HG03442 (cell line): ENCODE measurements around the gene NUDT5.

Experiments
- ATAC-seq: cut with Tn5 transposase; IDR thresholded peaks from one replicate; pipeline ENCODE4 v1.9.1; 2021; ENCODE audit warnings: mild to moderate bottlenecking, moderate library complexity; ENCODE audit not compliant: unreplicated experiment

Gene NUDT5

GRCh38 chr10:12165999-12166775 lies 29.5 kb downstream of the NUDT5 start:
- no peak for ATAC-seq

GRCh38 chr10:12165036-12165435 lies 30.7 kb downstream of the NUDT5 start:
- ATAC-seq = no peak

GRCh38 chr10:12164085-12164484 lies 31.6 kb downstream of the NUDT5 start:
- no peak for ATAC-seq

GRCh38 chr10:12162927-12163326 lies 32.8 kb downstream of the NUDT5 start:
- no peak for ATAC-seq

- no peak for ATAC-seq
Observed at GRCh38 chr10:12160664-12161063, 35.0 kb downstream of the NUDT5 start.

- ATAC-seq = no peak
Observed at GRCh38 chr10:12158111-12158510, 37.6 kb downstream of the NUDT5 start.

GRCh38 chr10:12156367-12157123 lies 39.1 kb downstream of the NUDT5 start:
- ATAC-seq = no peak

- ATAC-seq = no peak
Observed at GRCh38 chr10:12154516-12154915, 41.2 kb downstream of the NUDT5 start.

GRCh38 chr10:12150163-12150562 lies 45.5 kb downstream of the NUDT5 start:
- no peak for ATAC-seq

GRCh38 chr10:12144538-12144937 lies 51.2 kb downstream of the NUDT5 start:
- no peak for ATAC-seq

- no peak for ATAC-seq
Observed at GRCh38 chr10:12140038-12140437, 55.7 kb downstream of the NUDT5 start.

- no peak for ATAC-seq
Observed at GRCh38 chr10:12135631-12136030, 60.1 kb downstream of the NUDT5 start.

GRCh38 chr10:12130237-12130872 lies 65.3 kb downstream of the NUDT5 start:
- peak; percentile 37 for ATAC-seq

GRCh38 chr10:12129222-12130111 lies 66.2 kb downstream of the NUDT5 start, which contains the start of gene SEC61A2:
SEC61A2 (plus strand) TSS chr10:12129677; CDS start chr10:12129788, 111 bp downstream.
- peak; percentile 90 for ATAC-seq

GRCh38 chr10:12121673-12122072 lies 74.0 kb downstream of the NUDT5 start:
- no peak for ATAC-seq
